Measurements from ENCODE around the gene CAPRIN1. TPM values are rescaled to one million over a fixed set of nuclear protein-coding genes. Genes with fewer than 3 reads are reported as not detected.
"Not testable (repeated sequence)": the region's sequence is repeated elsewhere in the genome, so short reads cannot be mapped to it uniquely, and the experiment has no call there.

Gene CAPRIN1
- polyA plus RNA-seq, 1 experiment: 183 TPM

DNA sequence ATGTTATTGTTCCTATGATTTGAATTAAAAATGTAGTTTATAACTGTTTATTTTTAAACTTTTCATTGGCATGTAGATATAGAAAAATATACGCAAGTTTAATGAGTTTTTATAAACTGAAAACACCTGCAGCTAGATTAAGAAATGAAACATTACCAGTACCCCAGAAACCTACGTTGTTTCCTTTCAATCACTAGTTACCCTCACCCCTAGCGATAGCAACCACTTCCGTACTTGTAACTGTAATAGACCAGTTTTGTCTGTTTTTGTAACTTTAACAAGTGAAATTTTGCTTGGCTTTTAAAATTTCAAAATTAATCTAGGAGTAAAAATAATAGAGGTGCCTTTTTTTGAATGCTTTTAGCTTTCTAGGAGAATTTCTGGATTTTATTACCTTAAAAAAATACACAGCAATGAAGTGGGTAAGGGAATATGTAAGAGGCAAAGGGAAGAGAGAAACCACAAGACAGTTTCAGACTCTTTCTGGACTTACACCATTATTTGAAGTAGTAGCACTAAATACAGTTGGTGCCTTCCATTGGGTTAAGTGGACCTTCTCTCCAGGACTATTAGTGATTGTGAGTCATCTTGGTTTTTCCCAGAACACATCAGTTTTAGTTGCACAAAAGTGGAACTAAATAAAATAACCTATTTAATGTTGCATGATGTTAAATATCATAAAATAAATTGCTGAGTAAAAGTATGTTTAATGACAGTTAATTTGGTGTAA lies 35.2 kb downstream of the CAPRIN1 start:
- ChIA-PET POLR2A (no interaction called here), CTCF (interaction anchor here (0.6 kb wide), 1 partner anchor 90 kb away, joined by 4 read pairs; no protein-coding TSS in a partner anchor)
- peaks cover 13% of the 10 kb centered on the region for H3K36me3 ChIP-seq (ENCODE audit: control insufficient read depth, insufficient read depth, low read length)
- TF ChIP-seq, protein P1, sequence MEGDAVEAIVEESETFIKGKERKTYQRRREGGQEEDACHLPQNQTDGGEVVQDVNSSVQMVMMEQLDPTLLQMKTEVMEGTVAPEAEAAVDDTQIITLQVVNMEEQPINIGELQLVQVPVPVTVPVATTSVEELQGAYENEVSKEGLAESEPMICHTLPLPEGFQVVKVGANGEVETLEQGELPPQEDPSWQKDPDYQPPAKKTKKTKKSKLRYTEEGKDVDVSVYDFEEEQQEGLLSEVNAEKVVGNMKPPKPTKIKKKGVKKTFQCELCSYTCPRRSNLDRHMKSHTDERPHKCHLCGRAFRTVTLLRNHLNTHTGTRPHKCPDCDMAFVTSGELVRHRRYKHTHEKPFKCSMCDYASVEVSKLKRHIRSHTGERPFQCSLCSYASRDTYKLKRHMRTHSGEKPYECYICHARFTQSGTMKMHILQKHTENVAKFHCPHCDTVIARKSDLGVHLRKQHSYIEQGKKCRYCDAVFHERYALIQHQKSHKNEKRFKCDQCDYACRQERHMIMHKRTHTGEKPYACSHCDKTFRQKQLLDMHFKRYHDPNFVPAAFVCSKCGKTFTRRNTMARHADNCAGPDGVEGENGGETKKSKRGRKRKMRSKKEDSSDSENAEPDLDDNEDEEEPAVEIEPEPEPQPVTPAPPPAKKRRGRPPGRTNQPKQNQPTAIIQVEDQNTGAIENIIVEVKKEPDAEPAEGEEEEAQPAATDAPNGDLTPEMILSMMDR (IDR thresholded peaks at IDR 0.05; ENCODE audit: insufficient read depth, low read depth, low read length): no peak
- DNase-seq (ENCODE audit: low read depth): no peak
- H3K27me3 ChIP-seq (ENCODE audit: control insufficient read depth, insufficient read depth, low read length): no peaks in the 10 kb centered on the region
- no peak overlapping the region for H3K4me3 ChIP-seq (ENCODE audit: low read depth, low read length)

DNA sequence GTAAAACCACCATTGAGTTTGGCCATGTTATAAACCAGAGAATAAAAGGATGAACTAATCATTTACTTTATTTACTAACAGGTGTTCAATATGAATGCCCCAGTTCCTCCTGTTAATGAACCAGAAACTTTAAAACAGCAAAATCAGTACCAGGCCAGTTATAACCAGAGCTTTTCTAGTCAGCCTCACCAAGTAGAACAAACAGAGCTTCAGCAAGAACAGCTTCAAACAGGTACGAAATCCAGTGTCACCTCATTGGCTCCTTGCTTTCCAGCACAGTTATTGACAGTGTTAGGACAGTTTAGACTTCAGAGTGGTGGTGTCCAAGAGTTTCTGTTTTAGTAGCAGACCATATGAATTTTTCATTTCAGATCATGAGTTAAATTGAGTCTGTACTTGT lies 40.3 kb downstream of the CAPRIN1 start:
- ChIA-PET CTCF (interaction anchor here (1.0 to 1.1 kb wide), 3 partner anchors 15 to 34 kb away, joined by 3 read pairs; no protein-coding TSS in a partner anchor), POLR2A (no interaction called here)
- H3K27me3 ChIP-seq (ENCODE audit: control insufficient read depth, insufficient read depth, low read length): no peaks in the 10 kb centered on the region

DNA sequence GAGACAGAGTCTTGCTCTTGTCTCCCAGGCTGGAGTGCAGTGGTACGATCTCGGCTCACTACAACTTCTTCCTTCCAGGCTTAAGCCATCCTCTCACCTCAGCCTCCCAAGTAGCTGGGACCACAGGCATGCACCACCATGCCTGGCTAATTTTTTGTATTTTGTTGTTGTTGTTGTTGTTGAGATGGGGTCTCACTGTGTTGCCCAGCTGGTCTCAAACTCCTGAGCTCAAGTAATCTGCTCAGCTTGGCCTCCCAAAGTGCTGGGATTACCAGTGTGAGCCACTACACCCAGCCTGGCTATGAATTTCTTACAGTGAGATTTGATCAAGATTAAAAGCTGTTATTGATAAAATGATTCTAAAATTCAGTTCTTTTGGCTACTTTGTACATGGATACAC lies 43.4 kb downstream of the CAPRIN1 start:
- H3K36me3 ChIP-seq (ENCODE audit: control insufficient read depth, insufficient read depth, low read length); H3K27me3 ChIP-seq (ENCODE audit: control insufficient read depth, insufficient read depth, low read length); H3K4me3 ChIP-seq (ENCODE audit: low read depth, low read length); DNase-seq (ENCODE audit: low read depth): not testable (repeated sequence)
- ChIA-PET CTCF (interaction anchor here (0.6 to 0.9 kb wide), 2 partner anchors 10 to 55 kb away, joined by 3 read pairs; no protein-coding TSS in a partner anchor), POLR2A (interaction anchor here (0.5 kb wide), 1 partner anchor 11 kb away, joined by 3 read pairs; no protein-coding TSS in a partner anchor)

More for the DNA sequence above, 40.3 kb downstream of the CAPRIN1 start:
- Histone ChIP-seq H3K4me3 (ENCODE audit: low read depth, low read length) (no peak overlapping the region), H3K36me3 (ENCODE audit: control insufficient read depth, insufficient read depth, low read length) (peaks cover 13% of the 10 kb centered on the region)
- TF ChIP-seq, protein P1 (IDR thresholded peaks at IDR 0.05; ENCODE audit: insufficient read depth, low read depth, low read length): no peak
- DNase-seq (ENCODE audit: low read depth): no peak

DNA sequence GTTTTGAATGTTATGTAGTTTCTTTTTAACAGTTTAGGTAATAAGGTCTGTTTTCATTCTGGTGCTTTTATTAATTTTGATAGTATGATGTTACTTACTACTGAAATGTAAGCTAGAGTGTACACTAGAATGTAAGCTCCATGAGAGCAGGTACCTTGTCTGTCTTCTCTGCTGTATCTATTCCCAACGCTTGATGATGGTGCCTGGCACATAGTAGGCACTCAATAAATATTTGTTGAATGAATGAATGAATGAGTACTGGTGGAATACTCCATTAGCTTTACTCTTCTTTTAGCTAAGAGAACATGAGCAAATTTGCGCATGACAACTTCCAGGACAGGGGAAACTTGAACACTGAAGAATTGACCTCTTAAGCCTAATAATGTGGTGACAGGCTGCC lies 47.3 kb downstream of the CAPRIN1 start:
- Histone ChIP-seq H3K4me3 (ENCODE audit: low read depth, low read length) (no peak overlapping the region), H3K36me3 (ENCODE audit: control insufficient read depth, insufficient read depth, low read length) (peaks cover 9% of the 10 kb centered on the region), H3K27me3 (ENCODE audit: control insufficient read depth, insufficient read depth, low read length) (no peaks in the 10 kb centered on the region)
- POLR2A ChIA-PET: no interaction called here
- CTCF ChIA-PET: interaction anchor here (1.2 to 1.8 kb wide), 2 partner anchors 14 to 20 kb away, joined by 3 to 4 read pairs; no protein-coding TSS in a partner anchor
- TF ChIP-seq, protein P1 (IDR thresholded peaks at IDR 0.05; ENCODE audit: insufficient read depth, low read depth, low read length): no peak
- no peak for DNase-seq (ENCODE audit: low read depth)

DNA sequence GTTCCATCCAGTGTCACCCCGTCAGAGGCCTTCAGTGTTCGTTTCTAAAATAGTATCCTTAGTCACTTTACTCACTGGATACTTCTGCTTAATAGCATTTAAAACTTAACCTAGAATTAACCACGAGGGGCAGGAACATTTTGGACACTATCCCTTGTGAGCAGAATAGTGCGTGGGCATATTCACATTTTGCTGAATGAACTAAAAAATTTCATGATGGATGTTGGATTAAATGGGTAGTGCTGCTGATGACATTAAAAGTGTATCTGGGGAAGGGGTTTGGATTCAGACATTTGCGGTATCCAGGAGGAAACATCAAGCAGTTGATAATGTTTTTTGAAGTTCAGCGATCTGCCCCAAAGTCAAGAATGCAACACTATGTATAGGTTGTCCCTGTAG lies 53.1 kb downstream of the CAPRIN1 start:
- Histone ChIP-seq H3K27me3 (ENCODE audit: control insufficient read depth, insufficient read depth, low read length) (no peaks in the 10 kb centered on the region), H3K4me3 (ENCODE audit: low read depth, low read length) (peak overlapping the region; percentile 79), H3K36me3 (ENCODE audit: control insufficient read depth, insufficient read depth, low read length) (peaks cover 10% of the 10 kb centered on the region)
- ChIA-PET CTCF (interaction anchor here (0.8 to 1.1 kb wide), 2 partner anchors 28 to 30 kb away, joined by 3 read pairs; no protein-coding TSS in a partner anchor), POLR2A (interaction anchor here (1.0 kb wide), 1 partner anchor 54 kb away, joined by 3 read pairs; the partner anchor contains the start of gene CAPRIN1)
- TF ChIP-seq, protein P1 (IDR thresholded peaks at IDR 0.05; ENCODE audit: insufficient read depth, low read depth, low read length): no peak
- no peak for DNase-seq (ENCODE audit: low read depth)

Data from BJ (cell line).